Activated naive CD8-positive, alpha-beta T cell treated with anti-CD3 and anti-CD28 coated beads, Interleukin-2, amount 50 U/mL, for 16 hours (primary cell): ENCODE results near the gene SLC41A1.

Source experiments
- DNase-seq: peaks from one replicate; pipeline ENCODE4 v3.0.0-alpha.2; 2020; ENCODE audit warnings: low read depth, low spot score

Gene SLC41A1

GRCh38 chr1:205787287-205787916 lies 25.6 kb downstream of the SLC41A1 start:
- no peak for DNase-seq

GRCh38 chr1:205786601-205787000 lies 26.4 kb downstream of the SLC41A1 start:
- no peak for DNase-seq

GRCh38 chr1:205785446-205785845 lies 27.6 kb downstream of the SLC41A1 start:
- no peak for DNase-seq

- DNase-seq = no peak
These were observed 29.1 kb downstream of the SLC41A1 start for GRCh38 chr1:205783904-205784303.

GRCh38 chr1:205783433-205783795 lies 29.6 kb downstream of the SLC41A1 start:
- DNase-seq = no peak

- no peak for DNase-seq
These were observed 30.2 kb downstream of the SLC41A1 start for GRCh38 chr1:205782627-205783432.

- no peak for DNase-seq
These were observed 32.7 kb downstream of the SLC41A1 start for GRCh38 chr1:205780335-205780734.

GRCh38 chr1:205777994-205778393 lies 35.0 kb downstream of the SLC41A1 start:
- DNase-seq = no peak

- DNase-seq = no peak
These were observed 37.3 kb downstream of the SLC41A1 start for GRCh38 chr1:205775717-205776056.

GRCh38 chr1:205775015-205775716 lies 37.8 kb downstream of the SLC41A1 start, which contains the start of gene RAB29:
TSS of gene RAB29 (minus strand) at chr1:205775482. CDS start at chr1:205774956, 526 bp downstream.
- peak; percentile 64 for DNase-seq

GRCh38 chr1:205774198-205775014 lies 38.6 kb downstream of the SLC41A1 start:
- DNase-seq = no peak

- DNase-seq = no peak
These were observed 40.4 kb downstream of the SLC41A1 start for GRCh38 chr1:205772607-205773032.

- no peak for DNase-seq
These were observed 42.4 kb downstream of the SLC41A1 start for GRCh38 chr1:205770618-205771017.

GRCh38 chr1:205769641-205770365 lies 43.2 kb downstream of the SLC41A1 start:
- DNase-seq = no peak

- no peak for DNase-seq
These were observed 45.8 kb downstream of the SLC41A1 start for GRCh38 chr1:205767248-205767647.

GRCh38 chr1:205766570-205766969 lies 46.4 kb downstream of the SLC41A1 start:
- DNase-seq = no peak

- DNase-seq = no peak
These were observed 47.0 kb downstream of the SLC41A1 start for GRCh38 chr1:205766038-205766437.

GRCh38 chr1:205764578-205764977 lies 48.4 kb downstream of the SLC41A1 start:
- no peak for DNase-seq

- no peak for DNase-seq
These were observed 49.0 kb downstream of the SLC41A1 start for GRCh38 chr1:205763980-205764379.

GRCh38 chr1:205760606-205761005 lies 52.4 kb downstream of the SLC41A1 start:
- no peak for DNase-seq

GRCh38 chr1:205756552-205756951 lies 56.4 kb downstream of the SLC41A1 start:
- DNase-seq = no peak
